ENCODE data around the gene GTPBP3.

GRCh38 chr19:17335575-17335974 lies 1.8 kb upstream of the GTPBP3 start:
- TF ChIP-seq, protein P1, sequence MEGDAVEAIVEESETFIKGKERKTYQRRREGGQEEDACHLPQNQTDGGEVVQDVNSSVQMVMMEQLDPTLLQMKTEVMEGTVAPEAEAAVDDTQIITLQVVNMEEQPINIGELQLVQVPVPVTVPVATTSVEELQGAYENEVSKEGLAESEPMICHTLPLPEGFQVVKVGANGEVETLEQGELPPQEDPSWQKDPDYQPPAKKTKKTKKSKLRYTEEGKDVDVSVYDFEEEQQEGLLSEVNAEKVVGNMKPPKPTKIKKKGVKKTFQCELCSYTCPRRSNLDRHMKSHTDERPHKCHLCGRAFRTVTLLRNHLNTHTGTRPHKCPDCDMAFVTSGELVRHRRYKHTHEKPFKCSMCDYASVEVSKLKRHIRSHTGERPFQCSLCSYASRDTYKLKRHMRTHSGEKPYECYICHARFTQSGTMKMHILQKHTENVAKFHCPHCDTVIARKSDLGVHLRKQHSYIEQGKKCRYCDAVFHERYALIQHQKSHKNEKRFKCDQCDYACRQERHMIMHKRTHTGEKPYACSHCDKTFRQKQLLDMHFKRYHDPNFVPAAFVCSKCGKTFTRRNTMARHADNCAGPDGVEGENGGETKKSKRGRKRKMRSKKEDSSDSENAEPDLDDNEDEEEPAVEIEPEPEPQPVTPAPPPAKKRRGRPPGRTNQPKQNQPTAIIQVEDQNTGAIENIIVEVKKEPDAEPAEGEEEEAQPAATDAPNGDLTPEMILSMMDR (IDR thresholded peaks at IDR 0.05; ENCODE audit: borderline replicate concordance, extremely low read depth, low read length, poor library complexity, severe bottlenecking): no peak
- no peak for TF ChIP-seq EZH2 (IDR thresholded peaks at IDR 0.05; ENCODE audit: borderline replicate concordance, low read depth, low read length, severe bottlenecking)

Measured in DND-41 (cell line).